Heart left ventricle (tissue), 16 donors: ENCODE measurements around the gene ARHGEF10L. TPM values are rescaled to one million over a fixed set of nuclear protein-coding genes. Genes with fewer than 3 reads are reported as not detected.

Experiments
- ATAC-seq, 4 donors: fragments of 200-7000 bp; cut with Tn5 transposase; one replicate each; pipeline ENCODE4 v1.9.1; 2020 to 2022; ENCODE audit warnings: moderate library complexity in 4 of 4, mild to moderate bottlenecking in 3 of 4, moderate number of reproducible peaks in 1 of 4
- DNase-seq, 5 donors: peaks; one replicate each; pipeline ENCODE4 v3.0.0-alpha.2; 2020
- H3K27ac ChIP-seq, 12 donors: fragments of 200-600 bp; sonication (generic) in 4 of 12; one replicate each; pipeline versions ENCODE4 v1.5.0 to v1.8.0; 2016 to 2022; ENCODE audit warnings: mild to moderate bottlenecking in 2 of 12
- H3K27me3 ChIP-seq, 9 donors: fragments of 200-600 bp; sonication (generic) in 2 of 9; one replicate each; pipeline versions ENCODE4 v1.5.1 to v1.8.0; 2016 to 2022; ENCODE audit warnings: mild to moderate bottlenecking in 3 of 9
- H3K36me3 ChIP-seq, 9 donors: fragments of 200-600 bp; sonication (generic) in 2 of 9; one replicate each; pipeline versions ENCODE4 v1.5.0 to v1.8.0; 2018 to 2022; ENCODE audit warnings: mild to moderate bottlenecking in 2 of 9
- H3K4me1 ChIP-seq, 12 donors: fragments of 200-600 bp; sonication (generic) in 4 of 12; one replicate each; pipeline versions ENCODE4 v1.5.0 to v1.8.0; 2016 to 2022; ENCODE audit warnings: mild to moderate bottlenecking in 3 of 12
- H3K4me3 ChIP-seq, 12 donors: fragments of 200-600 bp; sonication (generic) in 4 of 12; one replicate each; pipeline versions ENCODE4 v1.5.0 to v1.8.0; 2017 to 2022; ENCODE audit warnings: mild to moderate bottlenecking in 9 of 12, moderate library complexity in 4 of 12
- H3K9me3 ChIP-seq, 12 donors: fragments of 200-600 bp; sonication (generic) in 4 of 12; one replicate each; pipeline versions ENCODE4 v1.5.0 to v1.8.0; 2016 to 2022; ENCODE audit warnings: mild to moderate bottlenecking in 1 of 12
- CTCF ChIP-seq, 12 donors: fragments of 200-600 bp; sonication (generic) in 4 of 12; IDR thresholded peaks; one replicate each; pipeline versions ENCODE4 v1.5.0 to v1.8.0; 2018 to 2022; ENCODE audit warnings: antibody characterized with exemption in 12 of 12, mild to moderate bottlenecking in 5 of 12
- POLR2A ChIP-seq, 2 donors: fragments of 450-650 bp; IDR thresholded peaks; one replicate each; pipeline ENCODE4 v1.6.1; 2017; ENCODE audit warnings: antibody characterized with exemption in 2 of 2, mild to moderate bottlenecking in 2 of 2, moderate library complexity in 2 of 2
- WGBS, 4 donors: extraction: QIAGEN DNeasy Blood & Tissue Kit in 2 of 4; methylation state at CpG; one replicate each; pipeline versions ENCODE4 v1.1.5 to v1.1.7; 2013 to 2018; 5-methylcytosine and 5-hydroxymethylcytosine counted together
- intact Hi-C, 10 donors: fragments of 100-400 bp; cut with DNase I; formaldehyde crosslinking; loops; one replicate each; pipeline versions ENCODE4 v1.11.1 to v1.14.2; 2022
- polyA plus RNA-seq, 2 donors: library from polyadenylated mRNA; stranded (reverse); fragments of 200-250 nt; gene quantifications; one replicate each; pipeline ENCODE4 v1.2.3, GENCODE V29; 2013
- total RNA-seq, 9 donors: library from RNA; depleted of rRNA in 2 of 9; stranded (reverse); fragments of >200 nt in 2 of 9; fragmentation: NEBNext Ultra II Directional in 3 of 9; extraction: Animal tissue kit (Norgen Biotek cat#: 25700) in 3 of 9; gene quantifications; one replicate each; pipeline versions ENCODE4 v1.1.0 to v1.2.4, GENCODE V29; 2016 to 2023
- donor health status: ischemic (EF 13 %, LVEDD 7.1; RV severe dilation, severe dysfunction).
- donor health status: healthy with polysubstance abuse.
- donor health status: DM: no; HTN: yes; CAD: no.
- donor health status: DM: no; HTN: no; CAD: no.
- donor health status: ischemic (EF 25% LVEDD 6.9; RV normal size, moderate dysfunction).
- donor health status: ischemic (EF 25% LVEDD 5.7; RV mildly dilated, moderate dysfunction).
- donor health status: healthy.
- donor health status: DM: yes; HTN: yes; CAD: no.
- donor health status: ischemic (EF 35%, LVEDD 5.7; RV mildly dilated, moderate dysfunction).
- donor health status: nonischemic (EF 11% LVEDD 7.7; RV severe dilation, severe dysfunction).
- donor health status: DM: yes; HTN: yes; CAD: no.
- donor health status: PGD.
- donor health status: ischemic (EF 29% LVEDD 5.4; RV normal size, mild dysfunction).
- donor health status: nonischemic (EF 23%, LVEDD 6.1; RV moderate dilation, normal function).

Gene ARHGEF10L
- total and polyA plus RNA-seq, 11 donors, result 44.6 to 72.8 (median 57.9) TPM

GRCh38 chr1:17611991-17612390 is 72.5 kb downstream of the ARHGEF10L start:
- H3K9me3 ChIP-seq, result no peaks in the 10 kb centered on the region
- no peak overlapping the region for H3K4me3 ChIP-seq
- intact Hi-C loops, result loop anchor here in 2 of 10 donors (10.0 kb wide), 1 partner anchor 187 kb away; no protein-coding TSS in a partner anchor
- peaks cover 0 to 27% (median 0%) of the 10 kb centered on the region in 12 donors for H3K4me1 ChIP-seq
- H3K27me3 ChIP-seq, result no peaks in the 10 kb centered on the region
- H3K36me3 ChIP-seq, result peaks cover 0 to 60% (median 20%) of the 10 kb centered on the region in 9 donors
- no peak overlapping the region for H3K27ac ChIP-seq
- TF ChIP-seq CTCF (IDR thresholded peaks at IDR 0.05), result no peak
- TF ChIP-seq POLR2A (IDR thresholded peaks at IDR 0.05), result no peak
- ATAC-seq, result no peak
- WGBS, 4 donors, result 81 to 83% (median 82%) methylated on average over 1 of the region's 1 CpG
- DNase-seq, result no peak

DNA sequence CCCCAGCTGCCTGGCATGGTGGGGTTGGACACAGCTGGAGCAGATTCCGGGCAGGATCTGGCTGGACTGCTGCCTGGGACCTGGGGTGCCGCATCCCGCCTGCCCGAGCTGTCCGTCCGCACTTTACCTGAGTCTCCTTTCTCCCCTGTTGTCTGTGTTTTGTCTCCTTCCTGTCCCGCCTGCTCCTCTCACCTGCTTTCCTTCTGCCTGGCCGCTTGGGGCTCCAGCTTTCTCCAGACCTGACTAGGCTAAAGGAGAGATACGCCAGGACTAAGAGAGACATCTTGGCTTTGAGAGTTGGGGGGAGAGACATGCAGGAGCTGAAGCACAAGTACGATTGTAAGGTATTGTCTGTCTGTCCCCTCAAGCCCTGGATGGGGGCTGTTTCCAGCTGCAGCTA is 73.3 kb downstream of the ARHGEF10L start:
- intact Hi-C loops, result loop anchor here in 2 of 10 donors (10.0 kb wide), 1 partner anchor 188 kb away; no protein-coding TSS in a partner anchor

GRCh38 chr1:17614586-17614985 is 75.1 kb downstream of the ARHGEF10L start:
- H3K4me1 ChIP-seq, result peaks cover 0 to 44% (median 13%) of the 10 kb centered on the region in 12 donors

More for the DNA sequence above, 73.3 kb downstream of the ARHGEF10L start:
- Histone ChIP-seq H3K36me3 (peaks cover 0 to 60% (median 20%) of the 10 kb centered on the region in 9 donors), H3K4me1 (peaks cover 0 to 35% (median 6%) of the 10 kb centered on the region in 12 donors), H3K27ac (no peak overlapping the region), H3K9me3 (no peaks in the 10 kb centered on the region), H3K27me3 (no peaks in the 10 kb centered on the region), H3K4me3 (no peak overlapping the region)
- DNase-seq (no peak), ATAC-seq (no peak)
- TF ChIP-seq CTCF (IDR thresholded peaks at IDR 0.05) (no peak), POLR2A (IDR thresholded peaks at IDR 0.05) (no peak)
- 90 to 93% (median 92%) methylated on average over 10 of the region's 10 CpGs for WGBS, 4 donors

More at GRCh38 chr1:17614586-17614985, 75.1 kb downstream of the ARHGEF10L start:
- WGBS, 4 donors, result 79 to 86% (median 83%) methylated on average over 4 of the region's 4 CpGs
- no peaks in the 10 kb centered on the region for H3K27me3 ChIP-seq
- DNase-seq (no peak), ATAC-seq (no peak)
- intact Hi-C loops, result loop anchor here in 2 of 10 donors (10.0 kb wide), 1 partner anchor 190 kb away; no protein-coding TSS in a partner anchor
- no peaks in the 10 kb centered on the region for H3K9me3 ChIP-seq
- no peak overlapping the region for H3K4me3 ChIP-seq
- no peak for TF ChIP-seq POLR2A (IDR thresholded peaks at IDR 0.05)
- TF ChIP-seq CTCF (IDR thresholded peaks at IDR 0.05), result no peak
- peaks cover 0 to 48% (median 19%) of the 10 kb centered on the region in 9 donors for H3K36me3 ChIP-seq
- peak overlapping the region in 3 of 12 donors; percentile 16 to 79 (median 18) for H3K27ac ChIP-seq
